B cell (primary cell): ENCODE results near the gene CACNA1F.

Experiments
- EZH2 ChIP-seq: IDR thresholded peaks from 2 replicates; pipeline ENCODE4 v1.6.1; 2012; ENCODE audit warnings: borderline replicate concordance, low read depth, mild to moderate bottlenecking, moderate library complexity, low read length; ENCODE audit not compliant: insufficient read depth, poor library complexity, severe bottlenecking
- TF ChIP-seq, protein P1 (sequence below): fragments of 200-600 bp; IDR thresholded peaks from one replicate; pipeline ENCODE4 v1.8.0; 2022; ENCODE audit warnings: antibody characterized with exemption, mild to moderate bottlenecking

DNA sequence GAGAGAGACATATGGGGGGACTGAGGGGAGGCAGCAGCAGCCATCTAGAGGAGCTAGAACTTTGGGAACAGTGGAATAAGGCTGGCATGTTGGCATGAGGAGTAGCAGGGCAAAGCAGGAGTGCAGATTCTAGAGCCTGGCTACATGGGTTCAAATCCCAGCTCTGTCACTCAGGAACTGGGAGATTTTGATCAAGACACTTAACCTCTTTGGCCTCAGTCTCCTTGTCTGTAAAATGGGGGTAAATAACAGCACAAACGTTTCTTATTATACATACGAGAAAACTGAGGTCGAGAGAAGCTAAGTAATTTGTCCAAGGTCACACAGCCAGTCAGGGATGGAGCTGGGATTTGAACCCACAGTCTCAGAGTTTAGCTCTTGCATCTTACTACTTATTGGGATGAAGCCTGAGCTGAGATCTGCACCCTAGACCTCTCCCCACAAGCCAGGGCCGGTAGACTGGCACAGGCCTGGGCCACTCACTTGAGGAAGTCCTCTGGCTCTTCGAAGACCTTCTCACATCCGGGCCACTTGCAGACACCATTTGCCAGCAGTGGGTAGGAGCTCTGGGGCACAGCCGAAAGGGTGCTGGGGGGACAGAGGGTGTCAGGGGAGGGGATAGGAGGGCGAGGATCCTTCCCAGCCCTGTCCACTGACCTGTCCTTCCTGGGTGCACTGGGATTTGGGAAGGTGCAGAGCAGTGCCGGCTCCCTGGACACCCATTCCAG, 23.3 kb upstream of the CACNA1F start:
- TF ChIP-seq, protein P1, sequence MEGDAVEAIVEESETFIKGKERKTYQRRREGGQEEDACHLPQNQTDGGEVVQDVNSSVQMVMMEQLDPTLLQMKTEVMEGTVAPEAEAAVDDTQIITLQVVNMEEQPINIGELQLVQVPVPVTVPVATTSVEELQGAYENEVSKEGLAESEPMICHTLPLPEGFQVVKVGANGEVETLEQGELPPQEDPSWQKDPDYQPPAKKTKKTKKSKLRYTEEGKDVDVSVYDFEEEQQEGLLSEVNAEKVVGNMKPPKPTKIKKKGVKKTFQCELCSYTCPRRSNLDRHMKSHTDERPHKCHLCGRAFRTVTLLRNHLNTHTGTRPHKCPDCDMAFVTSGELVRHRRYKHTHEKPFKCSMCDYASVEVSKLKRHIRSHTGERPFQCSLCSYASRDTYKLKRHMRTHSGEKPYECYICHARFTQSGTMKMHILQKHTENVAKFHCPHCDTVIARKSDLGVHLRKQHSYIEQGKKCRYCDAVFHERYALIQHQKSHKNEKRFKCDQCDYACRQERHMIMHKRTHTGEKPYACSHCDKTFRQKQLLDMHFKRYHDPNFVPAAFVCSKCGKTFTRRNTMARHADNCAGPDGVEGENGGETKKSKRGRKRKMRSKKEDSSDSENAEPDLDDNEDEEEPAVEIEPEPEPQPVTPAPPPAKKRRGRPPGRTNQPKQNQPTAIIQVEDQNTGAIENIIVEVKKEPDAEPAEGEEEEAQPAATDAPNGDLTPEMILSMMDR, result no peak
- TF ChIP-seq EZH2, result no peak
